Measurements from ENCODE around the gene METTL24. TPM values are rescaled to one million over a fixed set of nuclear protein-coding genes. Genes with fewer than 3 reads are reported as not detected.
A peak's percentile ranks its signal among the peaks of the same experiment; 100 is the strongest.

The METTL24 gene
- total RNA-seq, 1 donor from 2014 or later = 3.6 TPM

DNA sequence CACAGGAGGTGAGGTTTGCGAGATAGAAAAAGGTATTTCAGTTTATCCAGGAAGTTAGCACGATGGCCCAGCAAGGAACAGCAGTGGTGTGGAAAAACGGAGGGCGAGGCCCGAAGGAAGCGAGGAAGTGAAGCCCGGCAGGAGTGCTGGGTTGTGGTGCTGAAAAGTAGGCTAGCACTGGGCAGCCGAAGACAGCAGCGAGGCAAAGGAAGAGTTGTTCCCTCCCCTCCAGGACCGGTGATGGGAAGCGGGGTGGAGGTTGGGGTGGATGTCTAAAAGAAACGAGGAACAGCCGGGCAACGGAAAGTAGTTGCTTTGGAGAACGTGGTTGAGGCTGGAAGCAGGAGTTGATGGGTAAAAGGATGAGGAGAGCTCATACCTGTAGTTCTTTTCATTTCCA lies 1.4 kb downstream of the METTL24 start:
- TF ChIP-seq, protein P1, sequence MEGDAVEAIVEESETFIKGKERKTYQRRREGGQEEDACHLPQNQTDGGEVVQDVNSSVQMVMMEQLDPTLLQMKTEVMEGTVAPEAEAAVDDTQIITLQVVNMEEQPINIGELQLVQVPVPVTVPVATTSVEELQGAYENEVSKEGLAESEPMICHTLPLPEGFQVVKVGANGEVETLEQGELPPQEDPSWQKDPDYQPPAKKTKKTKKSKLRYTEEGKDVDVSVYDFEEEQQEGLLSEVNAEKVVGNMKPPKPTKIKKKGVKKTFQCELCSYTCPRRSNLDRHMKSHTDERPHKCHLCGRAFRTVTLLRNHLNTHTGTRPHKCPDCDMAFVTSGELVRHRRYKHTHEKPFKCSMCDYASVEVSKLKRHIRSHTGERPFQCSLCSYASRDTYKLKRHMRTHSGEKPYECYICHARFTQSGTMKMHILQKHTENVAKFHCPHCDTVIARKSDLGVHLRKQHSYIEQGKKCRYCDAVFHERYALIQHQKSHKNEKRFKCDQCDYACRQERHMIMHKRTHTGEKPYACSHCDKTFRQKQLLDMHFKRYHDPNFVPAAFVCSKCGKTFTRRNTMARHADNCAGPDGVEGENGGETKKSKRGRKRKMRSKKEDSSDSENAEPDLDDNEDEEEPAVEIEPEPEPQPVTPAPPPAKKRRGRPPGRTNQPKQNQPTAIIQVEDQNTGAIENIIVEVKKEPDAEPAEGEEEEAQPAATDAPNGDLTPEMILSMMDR (conservative IDR thresholded peaks at IDR 0.05) = no peak
- H3K27ac Mint-ChIP-seq (ENCODE audit: unreplicated experiment) = no peak overlapping the region
- H3K9me3 Mint-ChIP-seq = no peaks in the 10 kb centered on the region
- H3K36me3 Mint-ChIP-seq (ENCODE audit: low read depth) = no peaks in the 10 kb centered on the region
- H3K27me3 Mint-ChIP-seq (ENCODE audit: low read depth) = peaks cover 26% of the 10 kb centered on the region
- peak overlapping the region; percentile 87 for H3K4me3 Mint-ChIP-seq
- no peak for DNase-seq (ENCODE audit: low read depth, low spot score)
- peaks cover 76% of the 10 kb centered on the region for H3K4me1 Mint-ChIP-seq

DNA sequence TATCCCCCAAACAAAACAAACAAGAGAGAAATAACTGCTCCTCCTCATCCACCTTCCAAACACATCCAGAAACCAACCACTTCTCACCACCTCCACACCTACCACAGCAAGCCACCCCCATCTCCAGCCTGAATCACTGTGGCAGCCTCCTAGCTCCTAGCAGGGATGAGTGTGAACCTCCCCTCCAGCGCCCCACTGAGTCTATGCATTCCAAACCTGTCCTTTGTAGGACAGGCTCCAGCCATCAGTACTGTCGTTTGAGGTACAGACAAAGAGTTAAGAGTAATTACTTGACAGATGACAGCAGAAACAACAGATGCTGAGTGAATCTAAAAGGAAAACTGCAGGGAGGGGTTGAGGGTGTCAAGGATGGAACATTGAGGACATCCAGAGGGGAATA lies 2.4 kb downstream of the METTL24 start:
- H3K27ac Mint-ChIP-seq (ENCODE audit: unreplicated experiment) = peak overlapping the region; percentile 91

GRCh38 chr6:110355022-110355421 lies 3.1 kb downstream of the METTL24 start:
- peaks cover 75% of the 10 kb centered on the region for H3K4me1 Mint-ChIP-seq
- peak overlapping the region; percentile 87 for H3K4me3 Mint-ChIP-seq
- peaks cover 23% of the 10 kb centered on the region for H3K27me3 Mint-ChIP-seq (ENCODE audit: low read depth)
- H3K36me3 Mint-ChIP-seq (ENCODE audit: low read depth) = no peaks in the 10 kb centered on the region
- DNase-seq (ENCODE audit: low read depth, low spot score) = no peak
- no peaks in the 10 kb centered on the region for H3K9me3 Mint-ChIP-seq
- peak overlapping the region; percentile 91 for H3K27ac Mint-ChIP-seq (ENCODE audit: unreplicated experiment)
- TF ChIP-seq, protein P1 (conservative IDR thresholded peaks at IDR 0.05) = no peak

More for the DNA sequence above, 2.4 kb downstream of the METTL24 start:
- H3K9me3 Mint-ChIP-seq = no peaks in the 10 kb centered on the region
- H3K36me3 Mint-ChIP-seq (ENCODE audit: low read depth) = no peaks in the 10 kb centered on the region
- H3K4me3 Mint-ChIP-seq = peak overlapping the region; percentile 87
- peaks cover 26% of the 10 kb centered on the region for H3K27me3 Mint-ChIP-seq (ENCODE audit: low read depth)
- no peak for DNase-seq (ENCODE audit: low read depth, low spot score)
- TF ChIP-seq, protein P1 (conservative IDR thresholded peaks at IDR 0.05) = no peak
- peaks cover 82% of the 10 kb centered on the region for H3K4me1 Mint-ChIP-seq

- DNase-seq (ENCODE audit: low read depth, low spot score) = no peak
- no peaks in the 10 kb centered on the region for H3K9me3 Mint-ChIP-seq
- peaks cover 19% of the 10 kb centered on the region for H3K27me3 Mint-ChIP-seq (ENCODE audit: low read depth)
- TF ChIP-seq, protein P1 (conservative IDR thresholded peaks at IDR 0.05) = no peak
- H3K4me1 Mint-ChIP-seq = peaks cover 74% of the 10 kb centered on the region
- no peaks in the 10 kb centered on the region for H3K36me3 Mint-ChIP-seq (ENCODE audit: low read depth)
- H3K27ac Mint-ChIP-seq (ENCODE audit: unreplicated experiment) = no peak overlapping the region
- no peak overlapping the region for H3K4me3 Mint-ChIP-seq
Observed at GRCh38 chr6:110354153-110354552, 4.0 kb downstream of the METTL24 start.

GRCh38 chr6:110353457-110354001 lies 4.6 kb downstream of the METTL24 start:
- Mint-ChIP-seq H3K9me3 (no peaks in the 10 kb centered on the region), H3K27me3 (ENCODE audit: low read depth) (peaks cover 14% of the 10 kb centered on the region), H3K27ac (ENCODE audit: unreplicated experiment) (no peak overlapping the region), H3K4me1 (peaks cover 74% of the 10 kb centered on the region), H3K4me3 (no peak overlapping the region), H3K36me3 (ENCODE audit: low read depth) (no peaks in the 10 kb centered on the region)
- TF ChIP-seq, protein P1 (conservative IDR thresholded peaks at IDR 0.05) = no peak
- no peak for DNase-seq (ENCODE audit: low read depth, low spot score)

Data from neural crest cell (in vitro differentiated cells).